ENCODE data around the gene BRCA2. TPM values are rescaled to one million over a fixed set of nuclear protein-coding genes. Genes with fewer than 3 reads are reported as not detected.

Gene BRCA2
- total RNA-seq, 1 experiment from 2014 or later: 16.8 TPM

GRCh38 chr13:32419862-32420261, 104.6 kb downstream of the BRCA2 start:
- POLR2A ChIA-PET (ENCODE audit: unreplicated experiment): no interaction called here
- no peak for TF ChIP-seq EZH2phosphoT487 (IDR thresholded peaks at IDR 0.05; ENCODE audit: borderline replicate concordance, low read length)
- TF ChIP-seq CTCF (conservative IDR thresholded peaks at IDR 0.05; ENCODE audit: low read depth, low read length): no peak
- TF ChIP-seq EZH2 (IDR thresholded peaks at IDR 0.05; ENCODE audit: low read length, unreplicated experiment): no peak
- Histone ChIP-seq H3K4me1 (ENCODE audit: insufficient read depth, low read length) (no peaks in the 10 kb centered on the region), H3K4me2 (ENCODE audit: low read length) (no peak overlapping the region), H3K79me2 (ENCODE audit: low read length) (no peaks in the 10 kb centered on the region), H2AFZ (ENCODE audit: low read length) (no peak overlapping the region), H3K27ac (ENCODE audit: low read length) (no peak overlapping the region), H3K36me3 (ENCODE audit: low read depth, low read length) (no peaks in the 10 kb centered on the region), H3F3A (ENCODE audit: low read length, unreplicated experiment) (no peaks in the 10 kb centered on the region), H3K9ac (ENCODE audit: low read length) (no peak overlapping the region), H4K20me1 (ENCODE audit: low read length) (no peaks in the 10 kb centered on the region), H3K27me3 (ENCODE audit: low read length) (no peaks in the 10 kb centered on the region), H3K4me3 (ENCODE audit: low read length) (no peak overlapping the region), H3K9me2 (replicated peaks; ENCODE audit: low read length) (no peaks in the 10 kb centered on the region), H3K9me3 (ENCODE audit: low read length) (no peaks in the 10 kb centered on the region)
- CTCF ChIA-PET: no interaction called here
- no TSS peak for BruUV-seq (replicated peaks)
- intact Hi-C loops (cut with micrococcal nuclease): loop anchor here (10.0 kb wide), 2 partner anchors 105 to 255 kb away; partner anchors contain the start of genes BRCA2 and ZAR1L
- ATAC-seq (no peak), DNase-seq (no peak)

- Histone ChIP-seq H3K9ac (ENCODE audit: low read length) (no peak overlapping the region), H3K9me2 (replicated peaks; ENCODE audit: low read length) (no peaks in the 10 kb centered on the region), H3F3A (ENCODE audit: low read length, unreplicated experiment) (no peaks in the 10 kb centered on the region), H3K79me2 (ENCODE audit: low read length) (no peaks in the 10 kb centered on the region), H3K4me2 (ENCODE audit: low read length) (no peak overlapping the region), H3K4me3 (ENCODE audit: low read length) (no peak overlapping the region), H3K36me3 (ENCODE audit: low read depth, low read length) (no peaks in the 10 kb centered on the region), H4K20me1 (ENCODE audit: low read length) (no peaks in the 10 kb centered on the region), H3K27me3 (ENCODE audit: low read length) (no peaks in the 10 kb centered on the region), H3K27ac (ENCODE audit: low read length) (no peak overlapping the region), H3K4me1 (ENCODE audit: insufficient read depth, low read length) (peaks cover 8% of the 10 kb centered on the region; the same call in 1 of the 2 replicates), H3K9me3 (ENCODE audit: low read length) (no peaks in the 10 kb centered on the region), H2AFZ (ENCODE audit: low read length) (no peak overlapping the region)
- ChIA-PET POLR2A (ENCODE audit: unreplicated experiment) (interaction anchor here (0.7 kb wide), 1 partner anchor 108 kb away, joined by 3 read pairs; the partner anchor contains the start of gene BRCA2), CTCF (no interaction called here)
- no TSS peak for BruUV-seq (replicated peaks)
- intact Hi-C loops (cut with micrococcal nuclease): loop anchor here (10.0 kb wide), 1 partner anchor 109 kb away; the partner anchor contains the start of genes BRCA2 and ZAR1L
- TF ChIP-seq CTCF (conservative IDR thresholded peaks at IDR 0.05; ENCODE audit: low read depth, low read length) (no peak), EZH2 (IDR thresholded peaks at IDR 0.05; ENCODE audit: low read length, unreplicated experiment) (no peak), EZH2phosphoT487 (IDR thresholded peaks at IDR 0.05; ENCODE audit: borderline replicate concordance, low read length) (no peak)
- ATAC-seq (no peak), DNase-seq (no peak)
Observed at GRCh38 chr13:32423592-32423991, 108.3 kb downstream of the BRCA2 start.

- Histone ChIP-seq H3F3A (ENCODE audit: low read length, unreplicated experiment) (no peaks in the 10 kb centered on the region), H3K27ac (ENCODE audit: low read length) (no peak overlapping the region), H3K27me3 (ENCODE audit: low read length) (no peaks in the 10 kb centered on the region), H3K79me2 (ENCODE audit: low read length) (no peaks in the 10 kb centered on the region), H3K4me1 (ENCODE audit: insufficient read depth, low read length) (peaks cover 8% of the 10 kb centered on the region; the same call in 1 of the 2 replicates), H4K20me1 (ENCODE audit: low read length) (no peaks in the 10 kb centered on the region), H3K9me3 (ENCODE audit: low read length) (no peaks in the 10 kb centered on the region), H3K4me3 (ENCODE audit: low read length) (no peak overlapping the region), H3K36me3 (ENCODE audit: low read depth, low read length) (no peaks in the 10 kb centered on the region), H3K4me2 (ENCODE audit: low read length) (no peak overlapping the region), H2AFZ (ENCODE audit: low read length) (no peak overlapping the region), H3K9ac (ENCODE audit: low read length) (no peak overlapping the region), H3K9me2 (replicated peaks; ENCODE audit: low read length) (no peaks in the 10 kb centered on the region)
- DNase-seq: no peak
- no peak for ATAC-seq
- TF ChIP-seq EZH2 (IDR thresholded peaks at IDR 0.05; ENCODE audit: low read length, unreplicated experiment): no peak
- TF ChIP-seq EZH2phosphoT487 (IDR thresholded peaks at IDR 0.05; ENCODE audit: borderline replicate concordance, low read length): no peak
- no peak for TF ChIP-seq CTCF (conservative IDR thresholded peaks at IDR 0.05; ENCODE audit: low read depth, low read length)
- ChIA-PET POLR2A (ENCODE audit: unreplicated experiment) (interaction anchor here (0.6 kb wide), 1 partner anchor 81 kb away, joined by 12 read pairs; no protein-coding TSS in a partner anchor), CTCF (no interaction called here)
- BruUV-seq (replicated peaks): no TSS peak
- intact Hi-C loops (cut with micrococcal nuclease): loop anchor here (10.0 kb wide), 1 partner anchor 110 kb away; the partner anchor contains the start of genes BRCA2 and ZAR1L
Observed at GRCh38 chr13:32425158-32425557, 109.8 kb downstream of the BRCA2 start.

All from PC-3 (cell line).